ENCODE data around the gene CA5A. TPM values are rescaled to one million over a fixed set of nuclear protein-coding genes. Genes with fewer than 3 reads are reported as not detected.

Gene CA5A
- total and polyA plus RNA-seq, 4 donors: 0.63 TPM; not detected in 3

DNA sequence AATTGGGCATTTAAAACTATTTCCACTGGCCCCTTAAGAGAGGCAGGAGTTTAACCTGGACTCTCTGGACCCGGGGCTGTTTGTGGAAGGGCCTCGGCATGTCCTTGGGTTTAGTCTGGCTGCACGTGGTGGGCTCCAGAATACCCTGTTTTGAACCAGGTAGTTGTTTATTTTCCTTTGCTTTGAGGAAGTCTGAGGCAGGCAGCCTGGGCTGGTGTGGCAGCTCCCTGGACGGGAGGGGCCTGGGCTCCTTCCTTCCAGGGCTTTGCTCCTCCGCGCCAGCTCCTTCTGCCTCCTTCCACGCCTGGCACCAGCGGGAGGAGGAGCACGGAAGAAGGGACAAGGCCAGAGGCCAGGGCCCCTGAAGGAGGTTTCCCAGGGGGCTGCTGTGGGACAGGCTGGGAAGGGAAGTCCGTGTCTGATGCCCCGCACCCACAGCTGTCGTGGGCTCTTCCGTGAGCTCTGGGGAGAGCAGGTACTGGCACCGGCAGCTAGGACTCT, 30.4 kb upstream of the CA5A start:
- Histone ChIP-seq H3K4me3 (ENCODE audit: low read length in 2 of 2) (peak overlapping the region in 1 of 2 donors; percentile 23), H3K27me3 (ENCODE audit: control insufficient read depth in 1 of 2, insufficient read depth in 2 of 2, low read length in 1 of 2) (no peaks in the 10 kb centered on the region), H3K9me3 (ENCODE audit: control insufficient read depth, low read length) (no peaks in the 10 kb centered on the region), H3K36me3 (ENCODE audit: control insufficient read depth in 1 of 2, insufficient read depth in 2 of 2, low read length in 1 of 2) (no peaks in the 10 kb centered on the region), H3K27ac (ENCODE audit: low read depth in 1 of 2, low read length in 2 of 2) (peak overlapping the region; percentile 88 to 91), H3K4me1 (ENCODE audit: control insufficient read depth in 1 of 2, insufficient read depth in 2 of 2, low read length in 2 of 2) (no peaks in the 10 kb centered on the region)
- intact Hi-C loops (cut with DNase I): no loop called here
- DNase-seq (peak; percentile 78 to 84), ATAC-seq (ENCODE audit: low FRiP score) (peak; percentile 84)
- WGBS, 2 donors: 3 to 4% methylated on average over 13 to 14 of the region's 14 CpGs

DNA sequence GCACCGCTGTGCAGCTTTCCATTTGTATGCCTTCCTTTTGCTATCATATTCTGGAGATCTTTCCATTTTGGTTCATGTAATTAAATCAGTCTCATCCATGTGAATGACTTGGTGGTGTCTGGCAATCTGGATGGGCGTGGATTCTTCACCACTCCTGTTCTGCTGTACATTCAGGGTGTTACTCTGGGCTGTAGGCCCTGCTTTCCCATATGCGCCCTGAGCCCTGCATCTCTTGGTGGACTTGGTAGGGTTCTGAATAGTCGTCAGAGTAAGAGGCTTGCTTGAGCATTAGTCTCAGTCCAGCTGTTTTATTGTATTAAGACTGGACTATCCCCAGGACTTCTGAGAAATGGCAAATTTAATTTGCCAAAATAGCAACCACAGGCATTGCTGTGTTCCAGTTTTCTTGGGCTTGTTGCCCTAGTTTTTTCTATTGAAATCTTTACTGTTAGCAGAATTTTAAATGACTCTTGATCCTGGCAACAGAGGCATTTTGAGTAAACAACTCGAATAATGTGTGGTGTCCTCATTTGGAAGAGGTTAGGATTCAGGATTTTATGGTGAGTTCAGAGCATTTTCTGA, 29.8 kb upstream of the CA5A start:
- H3K27me3 ChIP-seq (ENCODE audit: control insufficient read depth in 1 of 2, insufficient read depth in 2 of 2, low read length in 1 of 2): no peaks in the 10 kb centered on the region
- peak overlapping the region; percentile 91 to 98 for H3K27ac ChIP-seq (ENCODE audit: low read depth in 1 of 2, low read length in 2 of 2)
- no peak overlapping the region for H3K4me3 ChIP-seq (ENCODE audit: low read length in 2 of 2)
- 42% methylated on average over 5 of the region's 5 CpGs for WGBS, 2 donors
- no peaks in the 10 kb centered on the region for H3K4me1 ChIP-seq (ENCODE audit: control insufficient read depth in 1 of 2, insufficient read depth in 2 of 2, low read length in 2 of 2)
- ATAC-seq (ENCODE audit: low FRiP score): peak; percentile 79
- no peaks in the 10 kb centered on the region for H3K36me3 ChIP-seq (ENCODE audit: control insufficient read depth in 1 of 2, insufficient read depth in 2 of 2, low read length in 1 of 2)
- no peaks in the 10 kb centered on the region for H3K9me3 ChIP-seq (ENCODE audit: control insufficient read depth, low read length)
- DNase-seq: peak in 1 of 2 donors; percentile 40
- intact Hi-C loops (cut with DNase I): no loop called here

DNA sequence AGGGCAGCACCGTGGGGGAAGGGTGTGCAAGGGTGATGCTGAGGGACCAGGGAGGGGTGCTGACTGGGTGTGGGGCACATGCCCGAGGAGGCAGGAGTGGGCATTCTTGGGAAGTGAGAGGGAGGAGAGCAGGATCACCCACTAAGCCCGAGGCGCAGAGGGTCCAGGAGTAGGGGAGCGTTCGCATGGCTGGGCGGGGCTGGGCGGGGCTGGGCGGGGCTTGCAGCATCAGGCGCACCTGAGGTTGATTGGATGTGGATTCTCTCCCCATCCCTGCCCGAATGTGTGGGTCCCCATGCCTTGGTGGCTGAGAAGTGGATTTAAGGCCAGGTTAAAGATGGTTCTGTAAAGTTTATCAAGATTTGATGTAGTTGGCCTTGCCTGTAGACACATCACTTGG, 29.1 kb upstream of the CA5A start:
- ATAC-seq (ENCODE audit: low FRiP score) (no peak), DNase-seq (peak in 1 of 2 donors; percentile 24)
- H3K4me1 ChIP-seq (ENCODE audit: control insufficient read depth in 1 of 2, insufficient read depth in 2 of 2, low read length in 2 of 2): no peaks in the 10 kb centered on the region
- intact Hi-C loops (cut with DNase I): no loop called here
- H3K4me3 ChIP-seq (ENCODE audit: low read length in 2 of 2): no peak overlapping the region
- H3K27ac ChIP-seq (ENCODE audit: low read depth in 1 of 2, low read length in 2 of 2): no peak overlapping the region
- no peaks in the 10 kb centered on the region for H3K27me3 ChIP-seq (ENCODE audit: control insufficient read depth in 1 of 2, insufficient read depth in 2 of 2, low read length in 1 of 2)
- WGBS, 2 donors: 77 to 82% methylated on average over 11 of the region's 11 CpGs
- no peaks in the 10 kb centered on the region for H3K36me3 ChIP-seq (ENCODE audit: control insufficient read depth in 1 of 2, insufficient read depth in 2 of 2, low read length in 1 of 2)
- no peaks in the 10 kb centered on the region for H3K9me3 ChIP-seq (ENCODE audit: control insufficient read depth, low read length)

DNA sequence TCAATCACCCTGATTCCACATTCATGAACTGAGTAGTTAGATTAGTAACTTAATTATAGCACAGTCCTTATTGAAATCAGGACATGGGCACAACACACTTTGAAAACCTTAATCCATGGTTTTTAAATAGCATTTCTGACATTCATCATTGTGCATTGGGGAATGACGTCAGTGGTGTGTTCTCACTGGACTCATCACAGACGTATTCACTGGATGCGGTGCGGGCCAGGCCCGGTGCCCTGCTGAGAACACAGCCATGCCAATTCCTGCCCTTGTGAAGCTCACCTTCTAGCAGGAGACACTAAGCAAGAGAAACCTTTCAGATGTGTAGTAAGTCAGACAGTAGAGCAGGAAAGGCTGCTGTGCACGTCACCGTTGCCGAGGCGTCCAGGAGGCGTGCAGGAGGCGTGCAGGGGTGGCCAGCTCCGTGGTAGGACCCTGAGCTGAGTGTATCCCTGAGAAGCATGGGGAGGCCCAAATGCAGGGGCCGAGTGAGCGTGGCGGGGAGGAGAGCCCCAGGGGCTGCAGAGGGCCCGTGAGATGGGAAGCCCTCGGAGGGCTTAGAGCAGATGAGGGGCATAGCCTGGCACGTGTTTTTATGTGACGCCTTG, 27.8 kb upstream of the CA5A start:
- intact Hi-C loops (cut with DNase I): no loop called here
- no peak for ATAC-seq (ENCODE audit: low FRiP score)
- Histone ChIP-seq H3K4me3 (ENCODE audit: low read length in 2 of 2) (no peak overlapping the region), H3K36me3 (ENCODE audit: control insufficient read depth in 1 of 2, insufficient read depth in 2 of 2, low read length in 1 of 2) (no peaks in the 10 kb centered on the region), H3K27me3 (ENCODE audit: control insufficient read depth in 1 of 2, insufficient read depth in 2 of 2, low read length in 1 of 2) (no peaks in the 10 kb centered on the region), H3K9me3 (ENCODE audit: control insufficient read depth, low read length) (no peaks in the 10 kb centered on the region), H3K27ac (ENCODE audit: low read depth in 1 of 2, low read length in 2 of 2) (no peak overlapping the region), H3K4me1 (ENCODE audit: control insufficient read depth in 1 of 2, insufficient read depth in 2 of 2, low read length in 2 of 2) (no peaks in the 10 kb centered on the region)
- DNase-seq: no peak
- WGBS, 2 donors: 83% methylated on average over 19 of the region's 19 CpGs

DNA sequence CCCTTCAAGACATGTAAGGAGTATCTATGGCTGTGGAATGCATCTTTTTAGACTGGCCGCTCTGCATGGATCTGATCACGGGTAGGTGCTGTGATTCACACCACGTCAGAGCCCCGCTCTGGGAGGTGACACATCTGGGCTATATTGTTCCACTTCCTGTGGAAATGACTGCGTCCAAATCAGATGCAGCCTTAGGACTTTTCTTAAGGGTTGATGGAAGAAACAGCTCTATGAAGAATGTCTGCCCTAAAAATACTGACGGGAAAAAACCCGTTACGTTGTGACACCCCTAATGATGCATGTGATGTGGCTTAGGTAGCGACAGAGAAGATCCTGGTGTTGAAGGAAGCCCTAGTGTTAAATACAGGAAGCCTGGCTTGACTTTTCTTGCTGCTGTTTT, 27.1 kb upstream of the CA5A start:
- Histone ChIP-seq H3K27me3 (ENCODE audit: control insufficient read depth in 1 of 2, insufficient read depth in 2 of 2, low read length in 1 of 2) (no peaks in the 10 kb centered on the region), H3K9me3 (ENCODE audit: control insufficient read depth, low read length) (no peaks in the 10 kb centered on the region), H3K4me3 (ENCODE audit: low read length in 2 of 2) (no peak overlapping the region), H3K36me3 (ENCODE audit: control insufficient read depth in 1 of 2, insufficient read depth in 2 of 2, low read length in 1 of 2) (no peaks in the 10 kb centered on the region), H3K4me1 (ENCODE audit: control insufficient read depth in 1 of 2, insufficient read depth in 2 of 2, low read length in 2 of 2) (no peaks in the 10 kb centered on the region), H3K27ac (ENCODE audit: low read depth in 1 of 2, low read length in 2 of 2) (no peak overlapping the region)
- DNase-seq: no peak
- no peak for ATAC-seq (ENCODE audit: low FRiP score)
- 89 to 91% methylated on average over 9 of the region's 9 CpGs for WGBS, 2 donors
- intact Hi-C loops (cut with DNase I): no loop called here

DNA sequence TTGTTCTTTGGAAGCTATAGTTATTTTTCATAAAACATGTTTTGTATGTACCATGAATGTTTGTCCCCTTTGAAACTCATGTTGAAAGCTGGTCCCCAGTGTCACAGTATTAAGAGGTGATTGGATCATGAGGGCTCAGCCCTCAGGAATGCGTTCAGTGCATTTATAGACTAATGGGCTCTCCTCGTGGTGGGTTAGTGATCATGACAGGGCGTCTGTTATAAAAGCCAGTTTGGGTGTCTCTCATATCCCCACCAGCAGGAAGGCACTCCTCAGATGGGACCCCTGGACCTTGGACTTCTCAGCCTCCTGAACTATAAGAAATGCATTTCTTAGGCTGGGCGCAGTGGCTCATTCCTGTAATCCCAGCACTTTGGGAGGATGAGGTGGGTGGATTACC, 25.3 kb upstream of the CA5A start:
- H3K4me1 ChIP-seq (ENCODE audit: control insufficient read depth in 1 of 2, insufficient read depth in 2 of 2, low read length in 2 of 2): no peaks in the 10 kb centered on the region
- no peaks in the 10 kb centered on the region for H3K27me3 ChIP-seq (ENCODE audit: control insufficient read depth in 1 of 2, insufficient read depth in 2 of 2, low read length in 1 of 2)
- DNase-seq: no peak
- no peaks in the 10 kb centered on the region for H3K9me3 ChIP-seq (ENCODE audit: control insufficient read depth, low read length)
- ATAC-seq (ENCODE audit: low FRiP score): no peak
- no peak overlapping the region for H3K27ac ChIP-seq (ENCODE audit: low read depth in 1 of 2, low read length in 2 of 2)
- WGBS, 2 donors: 70 to 71% methylated on average over 4 of the region's 4 CpGs
- intact Hi-C loops (cut with DNase I): no loop called here
- H3K4me3 ChIP-seq (ENCODE audit: low read length in 2 of 2): no peak overlapping the region
- H3K36me3 ChIP-seq (ENCODE audit: control insufficient read depth in 1 of 2, insufficient read depth in 2 of 2, low read length in 1 of 2): no peaks in the 10 kb centered on the region

DNA sequence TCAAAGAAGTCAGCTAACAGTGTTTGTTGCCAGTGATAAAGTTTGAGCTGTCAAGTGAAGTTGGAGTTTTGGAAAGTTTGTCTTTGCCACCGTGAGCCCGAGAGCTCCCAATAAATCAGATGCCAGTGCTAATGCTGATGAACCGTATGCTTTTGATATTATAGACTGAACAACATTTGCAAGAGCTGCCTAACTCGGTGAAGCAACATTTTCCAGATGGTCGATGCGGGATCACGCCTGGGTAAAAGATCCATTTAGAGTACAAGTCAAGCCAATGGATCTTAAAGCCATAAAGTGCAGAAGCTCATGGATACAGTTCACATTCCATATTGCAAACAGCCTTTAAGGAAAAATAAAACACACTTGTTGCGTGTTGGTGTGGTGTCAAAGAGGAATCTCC, 24.5 kb upstream of the CA5A start:
- Histone ChIP-seq H3K27me3 (ENCODE audit: control insufficient read depth in 1 of 2, insufficient read depth in 2 of 2, low read length in 1 of 2) (no peaks in the 10 kb centered on the region), H3K4me1 (ENCODE audit: control insufficient read depth in 1 of 2, insufficient read depth in 2 of 2, low read length in 2 of 2) (no peaks in the 10 kb centered on the region), H3K4me3 (ENCODE audit: low read length in 2 of 2) (no peak overlapping the region), H3K27ac (ENCODE audit: low read depth in 1 of 2, low read length in 2 of 2) (no peak overlapping the region), H3K36me3 (ENCODE audit: control insufficient read depth in 1 of 2, insufficient read depth in 2 of 2, low read length in 1 of 2) (no peaks in the 10 kb centered on the region), H3K9me3 (ENCODE audit: control insufficient read depth, low read length) (no peaks in the 10 kb centered on the region)
- ATAC-seq (ENCODE audit: low FRiP score) (no peak), DNase-seq (no peak)
- 87 to 89% methylated on average over 8 of the region's 8 CpGs for WGBS, 2 donors
- intact Hi-C loops (cut with DNase I): no loop called here

DNA sequence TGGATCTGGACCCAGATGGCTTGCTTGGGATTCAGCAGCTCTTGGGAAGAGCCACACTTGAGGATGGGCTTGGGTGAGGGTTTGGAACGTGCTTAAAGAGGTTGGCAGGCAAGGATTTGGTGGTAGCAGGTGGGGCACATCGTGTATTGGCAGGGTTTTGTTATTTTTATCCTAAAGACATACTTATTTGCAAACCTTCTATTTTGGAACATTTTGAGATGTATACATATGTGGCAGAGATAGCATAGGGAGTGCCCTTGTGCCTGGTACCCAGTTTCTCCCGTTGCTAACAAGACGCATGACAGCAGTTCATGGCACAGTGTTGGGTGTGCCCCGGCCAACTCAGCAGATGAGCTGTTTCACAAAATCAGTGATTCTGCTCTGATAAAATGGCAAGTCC, 24.0 kb upstream of the CA5A start:
- H3K4me1 ChIP-seq (ENCODE audit: control insufficient read depth in 1 of 2, insufficient read depth in 2 of 2, low read length in 2 of 2): no peaks in the 10 kb centered on the region
- no peaks in the 10 kb centered on the region for H3K27me3 ChIP-seq (ENCODE audit: control insufficient read depth in 1 of 2, insufficient read depth in 2 of 2, low read length in 1 of 2)
- ATAC-seq (ENCODE audit: low FRiP score) (no peak), DNase-seq (no peak)
- 88 to 89% methylated on average over 5 of the region's 5 CpGs for WGBS, 2 donors
- intact Hi-C loops (cut with DNase I): no loop called here
- H3K9me3 ChIP-seq (ENCODE audit: control insufficient read depth, low read length): no peaks in the 10 kb centered on the region
- H3K36me3 ChIP-seq (ENCODE audit: control insufficient read depth in 1 of 2, insufficient read depth in 2 of 2, low read length in 1 of 2): no peaks in the 10 kb centered on the region
- no peak overlapping the region for H3K27ac ChIP-seq (ENCODE audit: low read depth in 1 of 2, low read length in 2 of 2)
- no peak overlapping the region for H3K4me3 ChIP-seq (ENCODE audit: low read length in 2 of 2)

DNA sequence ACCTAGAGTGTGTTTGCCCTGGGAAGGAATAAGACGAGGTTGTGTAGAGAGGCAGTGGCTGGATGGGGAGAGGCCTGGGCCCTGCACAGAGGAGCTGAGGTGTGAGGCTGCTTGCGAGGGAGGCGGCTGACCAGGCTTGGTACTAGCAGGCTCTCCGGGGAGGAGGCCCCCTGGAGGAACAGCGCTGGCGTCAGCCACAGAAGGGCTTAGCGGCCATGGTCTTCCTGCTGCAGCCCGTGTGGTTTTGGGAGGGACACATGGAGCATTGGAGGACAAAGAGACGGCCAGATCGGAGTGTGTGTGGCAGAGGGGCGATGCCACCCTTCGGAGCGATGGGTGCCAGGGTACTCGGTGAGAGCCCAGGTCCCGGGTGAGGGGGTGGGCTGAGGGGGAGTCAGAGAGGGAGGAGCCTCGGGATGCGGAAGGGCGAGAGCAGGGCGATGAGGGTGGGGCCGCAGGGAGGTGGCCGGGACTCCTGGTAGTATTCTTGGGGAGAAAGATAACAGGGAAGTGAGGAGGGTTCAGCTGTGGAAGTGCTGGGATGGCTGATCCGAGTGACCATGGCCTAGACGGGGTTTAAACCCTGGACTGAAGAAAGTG, 23.2 kb upstream of the CA5A start:
- no peaks in the 10 kb centered on the region for H3K4me1 ChIP-seq (ENCODE audit: control insufficient read depth in 1 of 2, insufficient read depth in 2 of 2, low read length in 2 of 2)
- no peak overlapping the region for H3K27ac ChIP-seq (ENCODE audit: low read depth in 1 of 2, low read length in 2 of 2)
- H3K9me3 ChIP-seq (ENCODE audit: control insufficient read depth, low read length): no peaks in the 10 kb centered on the region
- no peaks in the 10 kb centered on the region for H3K27me3 ChIP-seq (ENCODE audit: control insufficient read depth in 1 of 2, insufficient read depth in 2 of 2, low read length in 1 of 2)
- WGBS, 2 donors: 85 to 86% methylated on average over 23 of the region's 23 CpGs
- intact Hi-C loops (cut with DNase I): no loop called here
- peak in 1 of 2 donors; percentile 74 for DNase-seq
- H3K36me3 ChIP-seq (ENCODE audit: control insufficient read depth in 1 of 2, insufficient read depth in 2 of 2, low read length in 1 of 2): no peaks in the 10 kb centered on the region
- H3K4me3 ChIP-seq (ENCODE audit: low read length in 2 of 2): no peak overlapping the region
- no peak for ATAC-seq (ENCODE audit: low FRiP score)
